ENCODE measurements around the gene ARHGAP26. TPM values are rescaled to one million over a fixed set of nuclear protein-coding genes. Genes with fewer than 3 reads are reported as not detected.
A peak's percentile ranks its signal among the peaks of the same experiment; 100 is the strongest.

Gene ARHGAP26
- total RNA-seq, 1 donor from 2014 or later: 34.9 TPM

GRCh38 chr5:142779163-142779840 is 9.1 kb downstream of the ARHGAP26 start:
- intact Hi-C loops (cut with micrococcal nuclease): no loop called here
- DNase-seq (peak; percentile 41), ATAC-seq (peak; percentile 77)

GRCh38 chr5:142780871-142781270 is 10.7 kb downstream of the ARHGAP26 start:
- DNase-seq (peak; percentile 39), ATAC-seq (peak; percentile 72)
- intact Hi-C loops (cut with micrococcal nuclease): no loop called here

DNA sequence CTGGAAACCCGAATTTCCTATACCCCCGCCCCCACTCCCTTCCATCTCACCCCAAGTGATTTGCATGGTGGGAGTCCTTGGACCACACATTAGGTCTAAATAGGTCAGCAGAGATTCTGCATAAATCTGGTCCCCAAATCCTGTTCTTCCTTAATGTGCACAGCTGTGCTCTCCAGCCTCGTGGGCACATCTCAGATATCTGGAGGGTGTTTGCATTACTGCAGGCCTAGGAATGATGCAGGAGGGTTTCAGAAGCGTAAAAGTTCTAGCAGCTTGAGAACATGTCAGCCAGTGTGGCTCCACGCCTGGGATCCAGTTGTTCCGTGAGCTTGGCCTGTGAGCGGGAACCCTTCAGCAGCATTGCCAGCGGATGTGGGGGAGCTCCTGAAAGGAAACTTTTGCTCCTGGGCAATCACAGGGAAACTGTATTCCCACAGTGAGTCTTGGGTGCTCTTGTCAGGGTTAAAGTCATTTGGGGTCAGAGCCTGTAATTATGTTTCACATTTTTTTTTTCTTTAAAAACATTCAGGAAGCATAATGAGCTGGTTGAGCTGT is 12.9 kb downstream of the ARHGAP26 start:
- ATAC-seq: peak; percentile 44
- DNase-seq: peak; percentile 78
- intact Hi-C loops (cut with micrococcal nuclease): no loop called here

DNA sequence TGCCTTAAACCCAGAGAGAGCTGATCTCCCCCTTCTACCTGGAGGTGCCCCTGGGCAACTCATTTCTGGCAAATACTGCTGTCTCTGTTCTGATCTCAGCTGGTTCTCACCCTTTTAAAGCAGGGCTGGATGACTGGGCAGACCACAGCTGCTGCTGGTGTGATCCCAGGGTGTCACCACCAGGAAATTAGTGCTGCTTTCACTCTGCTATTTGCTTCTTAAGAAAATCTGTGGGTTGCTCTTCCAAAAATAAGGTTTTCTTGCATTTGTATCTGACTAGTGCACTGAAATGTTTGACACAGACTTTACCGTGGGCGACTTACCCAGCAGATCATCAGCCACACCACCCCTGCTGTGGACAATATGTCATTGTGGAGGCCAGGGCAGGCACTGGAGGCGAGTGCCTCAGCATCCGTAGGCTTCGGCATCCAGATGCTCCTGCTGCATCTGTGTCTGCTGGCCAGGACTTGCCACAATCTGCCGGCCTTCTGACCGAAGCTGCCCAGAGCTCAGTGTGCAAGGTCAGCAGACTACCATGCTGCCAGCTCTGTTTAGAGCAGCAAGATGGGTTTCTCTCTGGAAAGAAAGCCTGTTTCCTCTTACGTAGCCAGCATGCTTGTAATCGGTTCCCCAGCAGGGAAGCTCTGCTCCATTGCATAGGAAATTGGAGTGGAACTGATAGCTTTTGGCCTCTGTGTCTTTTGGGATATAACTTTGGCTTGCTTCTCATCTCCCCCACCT is 13.6 kb downstream of the ARHGAP26 start:
- intact Hi-C loops (cut with micrococcal nuclease): no loop called here
- ATAC-seq: peak; percentile 51
- peak; percentile 66 for DNase-seq

DNA sequence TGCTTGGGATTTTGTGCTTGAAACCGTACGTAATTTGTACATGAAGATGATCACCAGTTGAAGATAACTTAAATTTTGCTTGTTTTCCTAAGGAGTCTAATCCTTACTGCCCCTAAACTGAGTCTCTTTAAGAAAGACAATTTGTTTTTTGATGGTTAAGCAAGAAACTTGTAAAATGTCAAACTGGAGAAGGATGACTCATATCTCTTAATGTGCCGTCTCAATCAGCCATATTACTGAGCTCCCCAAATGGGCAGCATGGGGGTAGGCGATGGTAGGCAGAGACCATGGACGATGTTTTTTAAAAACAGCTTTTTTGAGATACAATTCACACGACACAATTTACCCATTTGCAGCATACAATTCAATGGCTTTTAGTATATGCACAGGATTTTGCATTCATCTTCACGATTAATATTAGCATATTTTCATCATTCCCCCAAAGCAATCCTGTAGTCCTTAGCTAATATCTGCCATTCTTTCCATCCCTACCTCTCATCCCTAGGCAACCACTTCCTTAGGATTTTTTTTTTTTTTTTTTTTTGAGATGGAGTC is 14.3 kb downstream of the ARHGAP26 start:
- intact Hi-C loops (cut with micrococcal nuclease): no loop called here

GRCh38 chr5:142785206-142785605 is 15.0 kb downstream of the ARHGAP26 start:
- intact Hi-C loops (cut with micrococcal nuclease): no loop called here
- ATAC-seq: no peak
- no peak for DNase-seq

More for the DNA sequence above, 14.3 kb downstream of the ARHGAP26 start:
- no peak for DNase-seq
- no peak for ATAC-seq

GRCh38 chr5:142789206-142789605 is 19.0 kb downstream of the ARHGAP26 start:
- no peak for DNase-seq
- intact Hi-C loops (cut with micrococcal nuclease): no loop called here
- no peak for ATAC-seq

- peak; percentile 7 for ATAC-seq
- DNase-seq: no peak
- intact Hi-C loops (cut with micrococcal nuclease): no loop called here
Observed at GRCh38 chr5:142792012-142792864, 22.1 kb downstream of the ARHGAP26 start.

- ATAC-seq (no peak), DNase-seq (no peak)
- intact Hi-C loops (cut with micrococcal nuclease): no loop called here
Observed at GRCh38 chr5:142792865-142793232, 22.7 kb downstream of the ARHGAP26 start.

- DNase-seq (no peak), ATAC-seq (peak; percentile 74)
- intact Hi-C loops (cut with micrococcal nuclease): no loop called here
Observed at GRCh38 chr5:142794537-142794936, 24.4 kb downstream of the ARHGAP26 start.

- intact Hi-C loops (cut with micrococcal nuclease): no loop called here
- ATAC-seq (peak; percentile 12), DNase-seq (no peak)
Observed at GRCh38 chr5:142795251-142795650, 25.1 kb downstream of the ARHGAP26 start.

- DNase-seq (no peak), ATAC-seq (no peak)
- intact Hi-C loops (cut with micrococcal nuclease): no loop called here
Observed at GRCh38 chr5:142796492-142797109, 26.4 kb downstream of the ARHGAP26 start.

DNA sequence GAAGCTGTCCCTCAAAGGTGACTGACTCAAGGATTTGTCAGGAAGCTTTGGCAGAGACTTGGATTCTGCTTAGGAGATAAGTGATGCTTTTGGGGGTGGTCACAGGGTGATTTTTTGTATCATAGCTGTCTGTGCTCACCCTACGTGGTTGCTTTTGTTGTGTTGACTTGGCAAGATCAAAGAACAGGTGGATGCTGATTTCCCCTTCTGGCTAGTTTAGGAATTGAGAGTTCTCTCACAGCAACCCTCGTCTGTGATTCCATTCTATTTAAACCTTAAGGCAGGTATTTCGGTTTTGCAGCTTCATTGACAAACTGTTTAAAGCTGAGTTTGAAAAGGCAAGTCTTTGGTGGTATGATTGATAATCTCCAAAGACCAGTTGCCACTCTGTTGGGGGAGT is 27.2 kb downstream of the ARHGAP26 start:
- ATAC-seq: no peak
- no peak for DNase-seq
- intact Hi-C loops (cut with micrococcal nuclease): no loop called here

DNA sequence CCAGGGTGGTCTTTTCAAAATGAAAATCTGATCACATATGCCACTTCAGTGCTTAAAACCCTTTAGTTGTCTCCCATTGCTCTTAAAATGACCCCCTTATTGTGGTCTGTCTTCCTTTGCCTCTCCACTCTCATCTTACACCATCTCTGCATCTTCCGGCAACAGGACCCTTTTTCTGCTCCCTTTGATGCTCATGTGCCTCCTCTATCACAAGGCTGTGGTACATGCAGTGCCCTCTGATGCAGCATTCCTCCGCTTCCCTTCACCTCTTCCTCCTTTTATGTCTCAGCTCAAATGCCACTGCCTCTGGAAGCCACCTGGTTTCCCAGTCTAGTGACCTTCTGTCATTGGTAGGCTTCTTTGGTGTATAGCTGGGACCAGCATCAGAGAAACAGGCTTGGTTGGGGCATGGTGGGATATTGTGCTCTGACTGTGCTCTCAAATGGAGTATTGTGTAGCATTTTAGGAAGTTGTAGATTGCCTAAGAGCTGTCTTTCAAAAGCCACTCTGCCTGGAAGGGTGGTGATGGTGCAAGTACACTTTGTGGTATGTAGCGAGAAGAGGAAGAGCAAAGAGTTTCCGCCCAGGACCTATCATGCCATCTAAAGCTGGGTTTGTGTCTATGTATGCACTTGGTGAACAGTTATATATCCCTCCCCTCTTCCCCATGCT is 28.1 kb downstream of the ARHGAP26 start:
- intact Hi-C loops (cut with micrococcal nuclease): no loop called here

GRCh38 chr5:142800776-142801494 is 30.8 kb downstream of the ARHGAP26 start:
- intact Hi-C loops (cut with micrococcal nuclease): no loop called here
- ATAC-seq (no peak), DNase-seq (no peak)

More for the DNA sequence above, 28.1 kb downstream of the ARHGAP26 start:
- DNase-seq (no peak), ATAC-seq (peak; percentile 66)

- DNase-seq: no peak
- intact Hi-C loops (cut with micrococcal nuclease): no loop called here
- no peak for ATAC-seq
Observed at GRCh38 chr5:142801495-142801871, 31.3 kb downstream of the ARHGAP26 start.

DNA sequence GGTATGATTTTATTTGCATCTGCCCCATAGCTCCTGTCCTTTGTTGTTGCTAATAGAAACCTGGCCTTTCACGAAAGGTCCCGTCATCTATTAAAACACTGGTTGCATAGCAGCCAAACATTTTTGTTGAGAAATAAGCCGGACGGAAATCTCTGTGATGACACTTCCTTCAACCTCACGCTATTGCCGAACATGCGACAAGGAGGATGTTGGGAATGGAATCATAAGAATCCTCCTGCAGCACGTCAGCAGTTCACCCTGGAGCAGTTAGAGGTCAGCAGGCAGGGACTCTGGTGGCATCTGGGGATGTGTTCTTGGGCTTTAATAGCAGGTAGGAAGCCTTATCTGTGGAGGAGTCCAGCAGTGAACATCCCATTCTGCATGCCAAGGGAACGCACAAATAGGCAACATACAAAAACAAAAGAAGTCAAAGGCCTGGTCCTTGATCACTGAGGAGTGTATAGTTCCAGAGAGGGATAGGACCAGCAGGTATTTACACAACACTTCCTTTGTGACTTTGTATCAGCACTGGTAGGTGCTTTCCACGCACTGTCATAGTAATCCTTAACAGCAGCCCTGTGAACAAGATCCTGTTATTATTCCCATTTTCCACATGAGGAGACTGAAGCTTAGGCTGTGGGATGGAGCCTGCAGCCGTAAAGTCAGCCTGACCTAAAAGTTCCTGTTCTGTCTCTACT is 33.4 kb downstream of the ARHGAP26 start:
- intact Hi-C loops (cut with micrococcal nuclease): no loop called here
- DNase-seq (no peak), ATAC-seq (peak; percentile 67)

All from left ventricle myocardium superior (tissue), 1 donor.